Bronchial epithelial cell (primary cell): ENCODE data around the gene TRIM34. TPM values are rescaled to one million over a fixed set of nuclear protein-coding genes. Genes with fewer than 3 reads are reported as not detected.
"Not testable (repeated sequence)": the region's sequence is repeated elsewhere in the genome, so short reads cannot be mapped to it uniquely, and the experiment has no call there.

ENCODE experiments used
- DNase-seq: peaks from one replicate; pipeline ENCODE4 v3.0.0-alpha.2; 2010; ENCODE audit warnings: low read depth
- FAIRE-seq: peaks from 2 replicates; lab custom pipeline; 2011; peaks lifted over from hg19 to GRCh38; lab: Jason Lieb, UNC
- H3K27me3 ChIP-seq: 2 replicates; pipeline ENCODE4 v1.5.1; 2011; ENCODE audit warnings: low read length; ENCODE audit not compliant: control insufficient read depth, insufficient read depth
- H3K36me3 ChIP-seq: 2 replicates; pipeline ENCODE4 v1.5.1; 2011; ENCODE audit warnings: low read length; ENCODE audit not compliant: control insufficient read depth, insufficient read depth
- H3K4me3 ChIP-seq: 2 replicates; pipeline ENCODE4 v1.5.1; 2011; ENCODE audit warnings: mild to moderate bottlenecking, low read depth, low read length, control low read depth
- CTCF ChIP-seq: IDR thresholded peaks from 2 replicates; pipeline ENCODE4 v1.5.1; 2011; ENCODE audit warnings: mild to moderate bottlenecking, moderate library complexity, low read length, control low read depth, inconsistent platforms; ENCODE audit not compliant: insufficient read depth, severe bottlenecking
- total RNA-seq: library from RNA; depleted of rRNA; stranded (reverse); fragments of >200 nt; gene quantifications from 2 replicates; pipeline ENCODE4 v1.2.1, GENCODE V29; 2014

The TRIM34 gene
- total RNA-seq, 1 donor from 2014 or later, result 2.9 TPM

GRCh38 chr11:5591613-5592012, 33.2 kb upstream of the TRIM34 start:
- Histone ChIP-seq H3K36me3 (no peaks in the 10 kb centered on the region), H3K27me3 (no peaks in the 10 kb centered on the region), H3K4me3 (no peak overlapping the region)
- TF ChIP-seq CTCF, result no peak
- FAIRE-seq (no peak), DNase-seq (no peak)

GRCh38 chr11:5592615-5593014, 32.2 kb upstream of the TRIM34 start:
- DNase-seq (no peak), FAIRE-seq (no peak)
- Histone ChIP-seq H3K36me3 (no peaks in the 10 kb centered on the region), H3K4me3 (no peak overlapping the region), H3K27me3 (no peaks in the 10 kb centered on the region)
- TF ChIP-seq CTCF, result no peak

GRCh38 chr11:5593146-5593545, 31.7 kb upstream of the TRIM34 start:
- Histone ChIP-seq H3K4me3 (no peak overlapping the region), H3K36me3 (no peaks in the 10 kb centered on the region), H3K27me3 (no peaks in the 10 kb centered on the region)
- no peak for FAIRE-seq
- no peak for DNase-seq
- no peak for TF ChIP-seq CTCF

GRCh38 chr11:5596607-5597201, 28.1 kb upstream of the TRIM34 start, which contains the start of gene TRIM6:
Gene TRIM6 (plus strand): TSS chr11:5596637. CDS start chr11:5596898, 261 bp downstream.
- Histone ChIP-seq H3K36me3 (no peaks in the 10 kb centered on the region), H3K4me3 (peak within 1 kb of the TSS; percentile 61), H3K27me3 (no peaks in the 10 kb centered on the region)
- no peak for TF ChIP-seq CTCF
- FAIRE-seq, result no peak
- DNase-seq, result peak; percentile 29

- Histone ChIP-seq H3K4me3 (no peak overlapping the region), H3K27me3 (no peaks in the 10 kb centered on the region), H3K36me3 (no peaks in the 10 kb centered on the region)
- FAIRE-seq (no peak), DNase-seq (no peak)
- TF ChIP-seq CTCF, result no peak
Measured at GRCh38 chr11:5597953-5598352, 26.8 kb upstream of the TRIM34 start.

- peak; percentile 81 for DNase-seq
Measured at GRCh38 chr11:5600374-5600851, 24.4 kb upstream of the TRIM34 start.

GRCh38 chr11:5602791-5603190, 22.0 kb upstream of the TRIM34 start:
- H3K36me3 ChIP-seq, FAIRE-seq, H3K4me3 ChIP-seq, H3K27me3 ChIP-seq: not testable (repeated sequence)
- DNase-seq, result peak; percentile 41

More at GRCh38 chr11:5600374-5600851, 24.4 kb upstream of the TRIM34 start:
- Histone ChIP-seq H3K36me3 (peaks cover 4% of the 10 kb centered on the region), H3K4me3 (no peak overlapping the region), H3K27me3 (no peaks in the 10 kb centered on the region)
- no peak for FAIRE-seq
- TF ChIP-seq CTCF, result peak; percentile 94
